Measurements from ENCODE around the gene TBX4.

The TBX4 gene

DNA sequence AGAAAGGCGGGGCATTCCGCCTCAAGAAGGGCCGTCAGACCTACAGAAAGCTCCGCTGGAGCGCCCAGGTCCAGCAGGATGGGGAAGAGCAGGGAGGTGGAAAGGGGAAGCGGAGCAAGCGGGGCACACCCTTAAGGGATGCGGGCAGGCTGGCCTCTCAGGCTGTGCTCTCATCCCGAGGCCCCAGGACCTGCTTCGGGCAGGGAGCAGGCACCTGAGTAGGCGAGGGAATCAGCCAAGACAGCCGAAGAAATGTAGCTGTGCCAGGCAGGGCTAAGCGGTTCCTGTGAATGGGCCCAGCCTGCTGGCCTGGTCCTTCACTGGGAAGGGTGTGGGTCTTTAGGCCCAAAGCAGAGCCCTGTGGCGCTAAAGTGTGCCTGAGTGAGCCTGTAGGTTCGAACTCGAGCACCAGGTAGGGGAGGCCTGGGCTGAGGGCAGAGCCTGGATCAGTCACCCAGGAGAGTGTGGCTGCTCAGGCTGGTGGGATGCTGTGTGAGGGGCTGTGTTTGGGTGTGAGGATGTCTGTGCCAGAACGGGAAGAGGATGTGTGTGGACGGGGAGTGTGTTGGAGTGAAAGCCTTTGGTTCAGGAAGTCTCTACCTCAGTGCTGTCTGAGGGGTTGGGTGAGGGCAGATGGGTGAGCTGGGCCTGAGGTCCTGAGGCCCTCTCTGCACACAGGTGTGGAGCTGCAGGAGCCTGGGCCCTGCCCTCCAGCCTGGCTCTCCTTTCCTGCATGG lies 3.3 kb downstream of the TBX4 start:
- no peak for FAIRE-seq

DNA sequence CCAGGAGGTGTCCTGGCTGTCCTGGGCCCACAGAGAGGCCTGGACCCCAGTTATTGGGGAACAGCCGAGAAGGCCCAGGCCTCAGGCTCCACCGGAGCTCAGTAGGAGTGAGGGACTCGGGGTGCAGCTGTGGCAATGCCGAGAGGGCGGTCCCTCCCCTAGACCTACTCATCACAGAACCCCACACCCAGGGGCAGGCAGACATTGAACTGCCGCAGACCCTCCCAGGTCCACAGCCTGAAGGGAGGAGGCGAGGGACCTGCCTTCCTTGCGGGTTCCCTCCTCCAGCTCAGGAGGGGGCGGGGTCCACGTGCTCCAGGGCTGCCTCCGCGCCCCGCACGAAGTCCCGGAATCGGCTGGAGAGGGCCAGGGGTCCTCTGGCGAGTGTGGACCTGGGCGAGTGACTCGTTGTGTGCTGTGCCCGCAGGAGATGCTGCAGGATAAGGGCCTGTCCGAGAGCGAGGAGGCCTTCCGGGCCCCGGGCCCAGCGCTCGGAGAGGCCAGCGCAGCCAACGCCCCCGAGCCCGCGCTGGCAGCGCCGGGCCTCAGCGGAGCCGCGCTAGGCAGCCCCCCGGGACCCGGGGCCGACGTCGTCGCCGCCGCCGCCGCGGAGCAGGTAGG lies 3.9 kb downstream of the TBX4 start:
- FAIRE-seq = no peak

DNA sequence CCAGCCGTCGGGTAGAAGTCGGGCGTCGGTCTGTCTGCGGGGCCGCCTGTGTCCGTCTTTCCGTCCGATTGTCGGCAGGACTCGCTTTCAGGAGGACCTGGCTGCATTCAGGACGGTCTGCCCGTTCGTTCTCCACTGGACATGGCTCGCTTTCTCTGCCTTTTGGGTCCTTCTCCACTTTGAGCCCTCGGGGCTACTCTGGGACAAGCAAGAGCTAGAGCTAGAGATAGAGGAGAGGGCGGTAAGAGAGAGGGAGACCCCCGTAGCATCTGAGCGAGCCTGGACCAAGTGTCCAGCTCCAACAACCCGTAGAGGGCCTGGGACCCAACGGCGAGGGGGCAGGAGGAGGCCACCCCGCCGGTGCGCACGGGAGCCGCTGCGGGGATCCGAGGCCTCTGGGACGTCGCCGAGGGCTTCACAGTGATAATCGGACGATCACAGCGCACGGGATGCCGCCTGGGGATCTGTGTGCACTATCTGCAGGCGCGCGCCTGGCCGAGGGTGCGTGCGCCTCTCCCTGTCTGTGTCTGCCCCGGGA lies 4.5 kb downstream of the TBX4 start:
- FAIRE-seq = no peak

DNA sequence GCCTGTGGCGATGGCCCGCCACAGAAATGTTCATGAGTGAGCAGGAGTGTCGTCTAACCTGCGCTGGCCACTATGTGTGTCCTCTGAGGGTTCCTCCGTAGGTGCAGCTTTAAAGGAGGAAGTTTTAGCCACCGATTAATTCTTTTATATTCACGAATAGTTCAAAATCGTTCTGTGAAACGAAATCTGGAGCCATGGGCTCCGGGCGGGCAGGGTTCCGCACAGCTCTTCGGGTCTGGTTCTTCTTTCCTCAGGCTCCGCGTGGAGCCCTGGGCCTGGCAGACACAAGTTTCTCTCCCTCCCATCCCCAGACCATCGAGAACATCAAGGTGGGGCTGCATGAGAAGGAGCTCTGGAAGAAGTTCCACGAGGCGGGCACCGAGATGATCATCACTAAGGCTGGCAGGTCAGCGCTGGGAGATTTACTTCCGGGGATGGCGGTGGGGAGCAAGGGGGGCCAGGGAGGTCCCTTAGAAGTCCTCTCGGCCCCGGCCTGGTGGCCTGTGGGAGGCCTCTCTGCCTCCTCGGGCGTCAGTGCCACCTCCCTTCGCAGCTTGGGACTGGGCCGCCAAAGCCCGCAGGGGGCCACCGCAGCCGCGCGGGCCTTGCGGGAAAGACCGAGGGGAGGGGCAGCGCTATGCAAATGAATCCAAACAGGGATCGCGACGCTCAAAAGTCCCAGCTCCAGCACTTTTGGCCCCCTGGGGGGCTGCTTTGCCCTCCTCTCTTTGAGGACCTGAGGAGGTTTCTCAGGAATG lies 5.2 kb downstream of the TBX4 start:
- FAIRE-seq = no peak

DNA sequence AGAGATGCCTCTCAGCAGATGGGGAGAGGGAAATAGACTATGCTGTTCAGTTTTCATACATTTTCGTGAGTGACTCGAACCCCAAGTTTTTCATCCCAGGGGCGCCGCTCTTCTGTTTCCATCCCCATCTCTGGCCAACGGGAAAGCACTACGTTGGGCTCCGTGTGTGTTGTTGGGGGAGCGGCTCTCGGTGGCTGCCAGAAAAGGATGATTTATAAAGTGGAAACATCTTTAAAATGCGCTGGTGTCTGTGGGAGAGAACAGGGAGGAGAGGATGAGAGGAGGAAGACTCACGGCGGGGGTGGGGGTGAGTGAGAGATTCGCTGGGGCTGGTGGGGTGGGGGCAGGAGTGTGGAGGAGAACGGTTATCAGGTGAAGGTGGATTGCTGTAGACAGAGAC lies 5.8 kb downstream of the TBX4 start:
- no peak for FAIRE-seq

DNA sequence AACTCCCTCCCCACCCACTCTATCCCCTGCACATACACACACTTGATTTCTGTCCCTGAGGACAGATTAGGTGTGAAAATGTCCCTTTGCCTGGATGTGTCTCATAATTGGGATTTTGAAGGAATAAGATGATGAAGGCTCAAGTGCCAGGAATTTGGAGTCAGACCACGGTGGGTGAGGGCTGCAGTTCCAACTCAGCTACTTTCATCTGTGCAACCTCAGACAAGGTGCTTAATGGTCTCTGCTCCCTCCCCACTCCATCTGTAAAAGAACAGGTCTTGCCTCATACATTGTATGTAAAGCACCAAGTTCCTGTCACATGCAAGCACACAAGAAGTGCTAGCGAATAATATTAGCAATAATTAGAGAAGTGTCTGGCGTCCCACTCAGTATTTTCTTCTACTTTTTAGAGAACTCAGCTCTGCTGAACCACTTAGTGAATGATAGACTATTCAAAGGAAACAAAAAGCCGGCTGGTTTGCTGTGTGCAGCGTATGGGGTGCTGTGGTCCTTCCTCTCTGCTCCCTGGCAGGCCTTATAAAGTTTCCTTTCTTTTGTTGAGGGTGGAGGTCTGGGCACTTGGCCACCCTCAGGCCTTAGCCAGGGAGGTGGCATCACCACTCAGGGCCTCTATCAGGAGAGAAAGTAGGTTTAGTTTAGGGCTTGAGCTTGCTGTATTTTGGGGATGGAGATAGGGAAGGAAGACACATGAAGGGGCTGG lies 6.4 kb downstream of the TBX4 start:
- FAIRE-seq = no peak

DNA sequence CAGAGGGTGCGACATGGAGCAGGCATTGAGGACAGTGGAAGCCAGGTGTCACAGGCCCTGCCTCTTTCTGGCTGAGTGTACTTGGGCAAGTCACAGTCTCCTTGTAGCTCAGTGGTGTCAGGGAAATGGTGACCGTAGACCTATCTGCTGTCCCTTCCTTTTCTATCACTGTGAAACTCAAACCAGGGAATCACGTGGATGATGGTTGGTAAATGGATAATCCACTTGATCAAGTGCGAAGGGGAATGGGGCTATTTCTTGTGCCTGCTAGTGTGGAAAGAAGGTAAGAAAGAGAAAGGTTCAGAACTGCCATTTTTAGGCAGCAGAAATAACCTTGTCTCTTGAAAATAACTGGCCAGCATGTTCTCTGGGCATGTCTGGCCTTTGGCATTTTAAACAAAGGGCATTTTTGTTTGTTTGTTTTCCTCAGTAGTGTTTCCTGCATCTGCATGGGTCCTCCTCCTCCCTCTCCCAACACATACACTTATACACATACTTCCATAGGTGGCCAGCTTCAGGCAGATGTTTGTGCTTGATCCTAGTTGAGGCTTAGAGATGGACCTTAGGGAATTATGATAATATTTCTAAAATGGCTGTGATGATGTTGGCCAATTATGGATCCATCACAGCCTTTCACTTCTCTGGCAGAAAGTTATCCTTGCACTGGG lies 7.1 kb downstream of the TBX4 start:
- no peak for FAIRE-seq

DNA sequence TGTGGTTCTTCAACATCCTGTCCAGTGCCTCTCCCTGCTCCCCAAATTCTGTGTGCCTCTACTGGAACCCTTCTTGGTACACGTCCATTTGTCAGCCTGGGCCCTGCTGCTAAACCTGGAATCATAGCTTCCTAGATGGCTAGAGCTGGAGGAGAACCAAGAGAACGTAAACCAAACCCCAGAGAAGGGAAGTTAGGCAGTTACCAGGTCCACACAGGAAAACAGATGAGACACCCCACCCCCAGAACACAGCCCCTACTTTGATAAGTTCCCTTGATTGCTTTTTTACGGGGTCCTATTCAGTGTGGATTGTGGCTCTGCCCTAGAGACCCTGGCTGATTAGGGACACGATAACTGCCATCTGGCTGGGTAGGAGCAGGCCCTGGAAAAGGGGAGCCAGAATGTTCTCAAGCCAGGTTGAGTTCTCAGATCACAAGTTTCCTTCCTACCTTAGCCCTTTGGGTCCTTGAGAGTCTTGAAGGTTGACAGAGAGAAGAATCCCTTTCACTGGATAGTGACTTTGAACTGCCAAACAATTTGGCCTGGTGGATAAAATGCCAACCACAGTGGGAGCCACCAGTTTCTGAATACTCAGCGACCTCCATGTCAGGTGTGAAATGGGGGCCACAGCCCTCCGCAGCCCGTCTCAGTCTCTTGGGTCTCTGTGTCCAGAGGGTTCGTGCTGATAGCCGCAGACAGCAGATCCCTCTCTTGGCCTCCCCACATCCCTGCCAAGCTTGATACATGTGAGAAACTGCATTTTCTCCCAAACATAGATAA lies 7.9 kb downstream of the TBX4 start:
- no peak for FAIRE-seq

DNA sequence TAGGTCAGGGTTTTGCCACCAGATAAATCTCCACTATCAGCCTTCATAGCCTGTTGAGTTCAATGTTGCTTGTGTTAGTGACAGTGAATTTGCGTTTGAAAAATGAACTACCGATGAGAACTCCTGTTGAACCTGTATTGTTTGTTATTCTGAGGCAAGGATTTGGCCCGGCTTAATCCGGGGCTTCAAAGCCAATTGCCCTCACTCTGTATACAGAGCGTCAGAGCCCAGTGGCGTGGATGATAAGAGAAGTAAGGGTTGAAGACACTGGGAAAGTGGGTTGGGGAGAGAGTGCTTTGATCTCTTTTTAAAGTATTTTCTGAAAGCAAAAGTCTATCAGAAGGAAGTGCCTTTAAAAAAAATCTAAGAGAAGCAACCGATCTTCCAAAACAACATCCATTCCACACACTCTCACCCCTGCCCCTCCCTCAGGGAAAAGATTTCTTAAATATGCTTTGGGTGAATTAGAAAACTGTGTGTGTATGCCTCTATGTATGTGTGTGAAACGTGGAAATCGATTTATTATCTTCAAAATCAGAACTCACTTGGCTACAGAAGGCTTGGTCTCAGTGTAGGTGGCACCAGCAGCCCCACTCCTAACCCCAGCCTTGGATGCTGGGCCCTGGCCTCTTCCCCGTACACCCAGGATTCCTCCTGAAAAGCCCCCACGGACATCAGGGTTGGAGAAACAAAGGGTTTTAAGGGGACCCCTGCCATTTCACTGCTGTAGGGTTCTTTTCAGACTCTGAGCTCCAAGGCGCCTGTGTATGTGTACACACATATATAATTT lies 8.8 kb downstream of the TBX4 start:
- FAIRE-seq = no peak

DNA sequence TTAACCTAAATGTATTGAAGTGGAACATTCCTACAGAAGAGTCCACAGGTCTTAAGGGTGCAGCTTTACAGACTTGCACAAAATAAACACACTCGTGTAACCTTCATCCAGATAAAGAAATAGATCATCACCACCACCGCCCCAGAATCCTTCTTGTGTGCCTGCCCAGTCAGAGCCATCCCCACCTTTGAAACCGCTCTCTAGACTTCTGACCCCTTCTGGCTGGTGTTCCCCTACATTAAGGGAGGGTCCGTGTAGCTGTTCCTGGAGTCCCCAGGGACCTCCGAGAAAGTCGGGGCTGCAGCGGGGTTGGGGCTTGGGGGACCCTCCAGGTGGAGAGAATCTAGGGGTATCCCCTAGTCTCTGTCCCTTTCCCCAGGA lies 9.4 kb downstream of the TBX4 start:
- FAIRE-seq = no peak

DNA sequence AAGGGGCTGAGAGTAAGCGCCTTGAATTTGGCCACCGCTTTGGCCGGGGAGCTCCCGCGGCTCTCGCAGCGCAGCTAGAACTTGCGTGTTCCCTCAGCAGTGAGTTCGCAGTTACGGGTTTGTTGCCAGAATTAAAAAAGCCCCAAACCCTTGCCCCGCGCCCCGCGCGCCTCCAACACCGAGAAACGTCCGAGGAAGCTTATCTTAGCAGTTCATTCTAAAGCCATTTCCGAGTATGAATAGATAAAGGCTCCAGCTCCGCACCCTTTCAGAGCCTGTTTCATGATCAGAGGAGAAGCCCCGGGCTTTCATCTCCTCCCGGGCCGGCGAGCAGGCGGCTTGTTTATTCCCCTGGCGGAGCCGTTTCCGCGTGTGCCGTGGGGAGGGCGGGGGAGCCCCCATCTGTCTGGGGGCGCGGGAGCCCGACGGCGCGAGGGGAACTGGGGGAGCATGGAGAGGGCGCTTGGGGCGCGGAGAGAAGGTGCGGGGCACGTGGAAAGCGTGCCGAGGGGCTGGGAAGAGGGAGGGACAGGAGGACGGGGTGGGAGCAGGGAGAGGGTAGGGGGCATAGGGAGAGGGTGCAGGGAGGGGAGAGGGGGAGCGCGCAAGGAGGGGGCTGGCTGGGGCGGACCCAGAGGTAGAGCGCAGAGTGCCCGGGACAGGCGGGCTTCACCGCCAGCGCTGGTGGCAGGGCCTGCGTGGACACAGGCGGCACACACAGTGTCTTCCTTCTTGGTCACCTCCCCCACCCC lies 9.9 kb downstream of the TBX4 start:
- no peak for FAIRE-seq

DNA sequence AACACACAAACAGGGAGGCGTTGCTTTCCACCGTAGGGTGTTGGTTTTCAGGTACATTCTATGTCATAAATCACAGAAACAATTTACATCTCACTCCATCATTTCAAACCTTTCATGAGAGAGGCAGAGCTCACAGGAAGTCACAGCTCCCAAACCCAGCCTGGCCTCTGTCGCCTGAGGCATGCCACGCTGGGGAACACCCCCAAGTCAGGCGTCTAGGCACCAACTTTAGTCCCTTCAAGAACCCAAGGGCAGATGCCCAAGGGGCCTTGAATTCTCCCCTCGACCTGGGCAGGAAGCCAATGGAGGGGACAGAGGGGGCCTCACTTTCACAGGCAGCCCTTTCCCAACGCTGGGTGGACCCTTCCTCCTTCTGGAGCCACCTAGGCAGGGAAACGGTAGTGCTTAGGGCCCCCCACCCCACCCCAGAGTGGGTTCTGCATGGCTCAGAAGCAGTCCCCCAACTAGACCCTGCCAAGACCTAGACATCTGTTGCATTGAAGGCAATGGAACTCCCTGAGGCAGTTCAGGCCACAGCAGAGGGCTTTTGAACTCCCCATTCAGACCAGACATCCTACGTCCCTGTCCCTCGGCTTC lies 10.6 kb downstream of the TBX4 start:
- FAIRE-seq = no peak

DNA sequence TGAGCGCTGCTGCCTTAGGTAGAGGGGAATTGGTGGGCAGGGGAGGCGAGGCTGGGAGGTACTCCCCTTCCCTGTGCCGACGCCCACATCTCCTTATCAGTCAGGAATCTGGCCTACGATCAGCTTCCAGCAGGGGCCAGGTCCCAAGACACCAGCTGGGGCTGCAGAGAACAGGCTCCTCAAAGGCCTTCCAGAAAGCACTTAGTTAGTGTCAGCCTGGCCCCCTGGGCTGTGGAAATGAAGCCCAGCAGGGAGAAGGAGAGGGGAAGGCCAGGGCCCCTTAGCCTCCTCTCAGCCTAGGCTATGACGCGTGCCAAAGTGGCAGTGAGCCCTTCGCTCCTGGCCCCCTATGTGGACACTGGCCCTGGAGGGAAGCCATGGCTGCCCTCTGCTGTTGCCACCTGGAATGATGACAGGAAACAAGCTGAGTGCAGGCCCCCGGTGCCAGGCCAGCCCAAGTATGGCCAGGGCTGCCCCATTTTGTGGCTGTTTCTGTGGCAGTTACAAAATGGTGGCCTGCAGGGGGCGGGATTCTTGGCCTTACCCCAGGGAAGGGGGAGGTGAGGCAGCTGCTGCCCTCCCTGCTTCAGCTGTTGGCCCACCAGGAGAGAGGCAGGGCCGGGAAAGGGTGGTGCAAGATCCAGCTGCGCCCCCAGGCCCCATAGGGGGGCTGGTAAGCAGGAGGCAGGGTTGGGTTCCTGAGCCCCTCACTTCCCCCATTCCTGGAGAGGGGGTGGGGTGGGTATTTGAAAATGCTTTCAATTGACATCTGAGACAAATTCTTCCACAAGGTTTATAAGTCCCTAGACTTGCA lies 11.3 kb downstream of the TBX4 start:
- FAIRE-seq = no peak

DNA sequence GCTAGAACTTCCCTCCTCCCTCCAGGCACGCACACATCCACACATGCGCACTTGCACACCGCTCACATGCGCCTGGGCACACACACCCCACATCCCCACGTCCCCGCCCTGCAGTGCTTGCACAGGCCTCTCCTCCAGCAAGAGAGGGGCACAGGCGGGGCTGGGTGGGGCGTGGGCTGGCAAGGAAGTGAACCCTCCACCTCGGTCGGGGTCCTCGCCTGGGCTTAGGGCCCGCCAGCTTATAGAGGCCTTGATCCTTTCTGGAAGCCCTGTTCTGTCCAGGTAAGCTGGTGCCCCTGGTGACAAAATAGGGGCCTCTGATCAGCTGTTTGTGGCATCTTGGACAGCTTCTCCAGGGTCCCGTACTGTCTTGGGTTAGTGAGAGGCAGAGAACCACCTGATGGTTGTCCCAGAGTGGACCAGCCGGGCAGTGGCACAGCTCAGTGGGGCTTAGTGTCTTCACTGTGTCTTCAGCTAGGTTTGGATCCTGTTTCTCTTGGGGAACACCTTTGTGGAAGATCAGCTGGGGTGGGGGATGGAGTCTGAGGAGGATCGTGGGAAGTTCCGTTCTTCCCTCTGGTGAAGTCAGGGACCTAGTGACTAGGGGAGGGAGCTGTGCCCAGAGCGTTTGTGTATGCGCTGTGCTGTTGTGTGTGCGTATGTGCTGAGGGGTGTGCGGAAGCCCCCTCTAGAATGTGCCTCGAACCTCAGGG lies 12.1 kb downstream of the TBX4 start:
- FAIRE-seq = no peak

DNA sequence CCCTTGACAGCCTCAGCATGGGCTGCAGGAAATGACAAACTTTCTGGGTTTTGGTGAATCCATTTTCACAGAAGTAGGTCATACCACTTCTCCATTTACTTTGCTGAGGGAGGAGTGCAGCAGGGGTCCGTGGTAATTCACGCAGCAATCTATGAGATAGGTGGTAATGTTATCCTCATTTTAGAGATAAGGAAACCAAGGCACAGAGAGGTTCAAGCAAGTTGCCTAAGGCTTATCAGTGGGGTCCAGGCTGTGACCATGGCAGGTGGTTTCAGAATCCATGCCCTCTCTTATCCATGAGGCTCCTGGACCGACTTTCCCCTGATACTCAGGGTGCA lies 12.6 kb downstream of the TBX4 start:
- no peak for FAIRE-seq

DNA sequence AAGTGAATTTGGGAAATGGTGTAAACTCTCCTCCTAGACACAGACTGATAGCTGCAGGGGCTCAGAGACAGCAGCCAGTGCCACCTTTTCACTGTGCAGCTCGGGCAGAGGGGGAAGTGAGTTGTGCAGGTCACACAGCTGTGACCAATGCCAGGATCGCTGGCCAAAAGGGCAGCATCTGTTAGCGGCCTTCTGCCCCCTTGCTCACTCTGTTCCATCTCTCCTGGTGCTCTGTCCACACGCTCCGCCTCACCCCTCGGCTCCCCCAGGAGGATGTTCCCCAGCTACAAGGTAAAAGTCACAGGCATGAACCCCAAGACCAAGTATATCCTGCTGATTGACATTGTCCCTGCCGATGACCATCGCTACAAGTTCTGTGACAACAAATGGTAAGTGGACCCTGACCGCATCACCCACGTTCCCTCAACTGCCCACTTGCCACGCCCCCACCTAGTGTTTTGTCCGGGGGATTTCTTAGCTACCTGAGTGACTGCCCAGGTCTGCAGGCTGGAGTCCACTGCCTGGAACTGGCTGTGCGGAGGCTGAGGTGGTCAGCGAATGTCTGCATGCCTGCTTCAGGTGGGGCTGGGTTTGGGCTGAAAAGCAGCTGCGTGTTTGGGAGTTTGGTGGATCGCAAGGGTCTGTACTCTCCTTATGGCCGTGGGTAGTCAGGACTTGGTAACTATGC lies 13.5 kb downstream of the TBX4 start:
- FAIRE-seq = no peak

DNA sequence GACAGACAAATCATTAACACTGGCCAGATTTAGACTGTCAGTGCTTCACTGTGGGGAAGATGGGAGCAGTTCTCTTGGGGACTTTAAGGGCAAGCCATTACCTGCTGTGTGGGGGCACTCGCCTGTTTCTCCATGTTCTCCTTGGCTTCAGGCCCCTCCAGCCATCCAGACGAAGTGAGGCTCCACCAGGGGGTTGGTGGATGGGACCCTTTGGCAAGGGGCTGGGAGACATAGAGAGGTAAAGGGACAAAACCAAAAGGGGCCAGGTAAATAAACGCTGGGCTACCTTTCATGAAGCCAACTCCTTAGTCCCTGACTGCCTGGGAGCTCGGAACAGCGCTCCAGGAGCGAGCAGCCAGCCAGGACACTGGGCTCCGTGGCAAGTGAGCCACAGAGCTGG lies 14.0 kb downstream of the TBX4 start:
- no peak for FAIRE-seq

All from A204.1 (cell line).